ENCODE measurements around the gene MPRIP.
"Not testable (repeated sequence)": the region's sequence is repeated elsewhere in the genome, so short reads cannot be mapped to it uniquely, and the experiment has no call there.

Gene MPRIP

DNA sequence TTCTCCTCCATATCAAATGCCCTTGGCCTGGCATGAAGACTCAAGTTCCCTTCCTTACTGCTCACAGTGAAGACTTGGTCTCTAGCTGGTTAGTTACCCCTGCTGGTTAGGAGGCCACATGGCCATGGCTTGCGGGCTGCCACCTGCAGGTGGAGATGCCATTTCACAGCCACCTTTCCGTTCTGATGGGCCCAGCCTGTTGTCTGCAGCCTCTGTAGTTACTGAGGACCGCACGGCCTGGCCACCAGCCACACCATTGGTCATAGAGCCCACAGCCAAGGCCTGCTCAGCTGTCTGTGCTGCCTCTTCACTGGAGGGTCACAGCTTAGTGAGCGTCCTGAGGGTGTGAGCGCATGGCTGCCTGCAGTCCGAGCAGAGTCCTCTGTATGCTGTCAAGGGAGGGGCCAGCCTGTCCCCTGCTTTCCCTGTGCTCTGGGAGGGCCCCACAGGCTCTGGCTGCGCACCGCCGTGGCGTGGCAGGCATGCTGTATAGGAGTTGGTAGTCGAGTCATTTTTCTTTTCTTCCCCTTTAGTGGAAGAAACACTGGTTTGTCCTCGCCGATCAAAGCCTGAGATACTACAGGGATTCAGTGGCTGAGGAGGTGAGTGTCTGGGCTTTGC is 104.6 kb downstream of the MPRIP start:
- no peak for DNase-seq (ENCODE audit: low read depth)

DNA sequence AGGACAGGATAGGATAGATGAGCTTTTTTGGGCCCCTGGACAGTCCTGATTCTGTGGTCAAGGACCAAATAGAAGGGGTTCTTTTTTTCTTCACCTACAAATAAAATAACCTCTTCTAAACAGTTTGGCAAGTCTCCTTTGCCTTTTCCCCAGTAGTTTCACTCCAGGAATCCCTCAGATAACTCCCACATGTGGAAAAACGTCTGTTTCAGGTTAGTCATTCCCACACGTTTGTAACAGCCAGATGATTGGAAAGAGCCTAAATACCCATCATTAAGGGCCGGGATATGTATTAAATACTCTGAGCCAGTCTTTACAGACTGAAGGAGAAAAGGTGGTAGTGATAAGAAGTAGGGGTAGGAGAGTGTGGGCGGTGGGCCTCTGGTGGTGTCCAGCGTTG is 105.6 kb downstream of the MPRIP start:
- no peak for DNase-seq (ENCODE audit: low read depth)

DNA sequence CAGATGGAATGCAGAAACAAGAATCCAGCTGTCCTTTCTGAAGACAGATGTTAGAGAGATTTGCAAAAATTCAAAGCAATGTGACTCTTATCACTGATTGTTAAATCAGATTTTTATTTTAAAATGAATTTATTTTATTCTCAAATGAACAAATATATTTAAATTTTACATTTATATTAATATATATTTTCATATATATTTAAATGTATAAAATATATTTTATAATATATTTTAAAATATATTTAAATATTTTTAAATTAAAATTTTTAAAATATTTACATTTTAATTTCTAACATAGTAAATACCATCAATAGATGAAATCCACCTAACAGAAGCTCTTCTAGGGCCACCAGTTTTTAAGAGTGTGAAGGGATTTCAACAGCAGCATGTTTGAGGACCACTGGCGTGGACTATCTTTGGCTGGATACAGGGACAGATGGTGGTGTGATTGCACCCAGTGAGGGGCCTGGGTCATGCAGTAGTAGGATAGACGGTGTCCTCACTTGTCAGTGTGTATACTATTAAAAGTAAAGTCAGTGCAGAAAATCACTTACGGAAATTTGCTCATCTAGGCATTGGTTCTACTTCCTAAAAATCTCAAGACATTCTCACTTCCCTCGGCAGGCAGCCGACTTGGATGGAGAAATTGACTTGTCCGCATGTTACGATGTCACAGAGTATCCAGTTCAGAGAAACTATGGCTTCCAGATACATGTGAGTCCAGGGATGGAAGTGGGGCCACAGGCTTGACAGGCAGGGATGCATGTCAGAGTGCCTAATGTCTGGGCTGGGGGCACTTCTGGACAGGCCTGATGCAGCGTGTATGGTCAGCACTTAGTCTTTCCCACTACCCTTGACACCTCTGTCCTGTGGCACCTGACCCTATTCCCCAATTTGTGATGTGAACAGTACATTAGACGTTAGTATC is 107.5 kb downstream of the MPRIP start:
- DNase-seq (ENCODE audit: low read depth) = no peak

DNA sequence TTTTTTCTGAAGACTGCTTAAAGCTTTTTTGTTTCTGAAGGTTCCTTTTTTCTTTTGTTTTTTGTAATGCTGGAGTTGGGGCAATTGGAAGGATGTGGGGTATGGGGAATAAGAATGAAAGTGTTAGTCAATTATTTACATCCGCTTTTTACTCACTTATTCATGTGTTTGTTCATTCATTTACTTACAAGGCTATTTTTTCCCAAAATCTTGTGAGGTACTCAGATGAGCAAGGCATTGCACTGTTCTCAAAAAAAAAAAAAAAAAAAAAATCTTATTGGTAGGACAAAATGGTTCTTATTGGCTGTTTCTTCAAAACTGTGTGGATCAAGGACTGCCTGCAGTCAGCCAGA is 108.2 kb downstream of the MPRIP start:
- no peak for DNase-seq (ENCODE audit: low read depth)

DNA sequence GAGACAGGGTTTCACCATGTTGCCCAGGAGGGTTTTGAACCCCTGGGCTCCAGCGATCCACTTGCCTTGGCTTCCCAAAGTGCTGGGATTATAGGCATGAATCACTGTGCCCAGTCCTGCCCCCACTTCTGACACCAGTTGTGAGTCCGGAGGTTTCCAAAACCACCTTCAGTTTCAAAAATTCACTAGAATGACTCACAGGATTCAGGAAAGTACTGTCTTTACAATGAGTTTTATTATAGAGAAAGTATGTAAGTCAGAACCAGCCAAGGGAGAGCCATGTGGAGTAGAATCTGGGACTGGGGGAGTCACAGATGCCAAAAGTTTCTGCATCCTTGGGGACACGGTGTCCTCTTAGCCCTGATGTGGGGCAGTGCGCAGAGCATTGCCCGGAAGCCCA is 108.8 kb downstream of the MPRIP start:
- no peak for DNase-seq (ENCODE audit: low read depth)

DNA sequence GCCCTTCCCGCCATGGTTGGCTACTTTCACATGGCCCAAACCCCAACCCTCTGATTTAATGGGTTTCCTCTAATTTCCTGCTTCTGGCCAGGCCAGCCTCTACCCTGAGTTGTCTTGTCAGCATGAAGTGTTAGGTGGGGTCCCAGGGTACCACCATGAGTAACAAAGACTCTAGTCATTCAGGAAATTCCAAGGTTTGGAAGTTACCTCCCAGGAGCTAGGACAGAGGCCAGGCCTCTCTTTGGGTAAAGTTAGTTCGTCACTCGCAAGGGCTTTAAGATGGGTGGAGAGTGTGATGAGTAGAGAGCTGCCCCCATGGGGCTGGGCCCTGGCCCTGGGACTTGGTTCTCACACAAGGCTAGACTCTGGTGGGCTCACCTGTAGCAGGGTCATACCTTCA is 109.3 kb downstream of the MPRIP start:
- no peak for DNase-seq (ENCODE audit: low read depth)

DNA sequence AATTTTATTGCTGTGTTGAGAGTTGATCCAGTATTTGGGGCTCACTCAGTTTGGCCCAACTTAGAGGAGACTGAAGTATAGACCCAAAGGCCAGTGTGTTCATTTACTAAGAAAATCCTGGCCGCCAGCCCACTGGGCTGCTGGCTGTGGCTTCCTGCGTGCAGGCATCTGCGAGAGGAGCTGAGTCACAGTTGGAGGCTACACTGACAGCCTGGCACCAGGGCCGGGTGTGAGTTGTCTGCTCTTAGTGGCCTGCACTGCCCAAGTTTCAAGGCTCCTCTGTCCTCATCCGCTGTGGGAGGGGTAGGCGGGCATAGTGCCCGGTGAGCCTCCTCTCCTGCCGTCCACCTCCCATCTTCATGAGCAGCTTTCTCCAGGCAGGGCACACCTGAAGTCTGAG is 109.7 kb downstream of the MPRIP start:
- no peak for DNase-seq (ENCODE audit: low read depth)

DNA sequence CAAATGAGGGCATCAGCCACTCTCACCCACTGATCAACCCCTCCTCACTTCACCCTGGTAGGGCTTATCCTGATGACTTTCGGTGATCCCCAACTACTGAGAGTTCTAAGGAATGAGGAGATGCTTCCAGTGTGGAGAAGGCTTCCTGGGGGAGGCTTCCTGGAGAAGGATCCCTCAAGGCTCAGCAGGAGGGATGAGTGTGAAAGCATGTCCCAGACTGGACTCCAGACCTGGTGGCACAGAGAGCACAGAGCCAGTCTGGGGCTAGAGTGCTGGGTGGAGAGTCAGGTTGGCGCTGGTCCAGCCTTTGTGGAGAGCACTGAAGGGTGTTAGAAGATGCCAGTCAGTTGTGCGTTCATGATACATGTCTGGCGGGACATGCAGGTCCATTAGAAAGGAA is 110.1 kb downstream of the MPRIP start:
- DNase-seq (ENCODE audit: low read depth) = no peak

DNA sequence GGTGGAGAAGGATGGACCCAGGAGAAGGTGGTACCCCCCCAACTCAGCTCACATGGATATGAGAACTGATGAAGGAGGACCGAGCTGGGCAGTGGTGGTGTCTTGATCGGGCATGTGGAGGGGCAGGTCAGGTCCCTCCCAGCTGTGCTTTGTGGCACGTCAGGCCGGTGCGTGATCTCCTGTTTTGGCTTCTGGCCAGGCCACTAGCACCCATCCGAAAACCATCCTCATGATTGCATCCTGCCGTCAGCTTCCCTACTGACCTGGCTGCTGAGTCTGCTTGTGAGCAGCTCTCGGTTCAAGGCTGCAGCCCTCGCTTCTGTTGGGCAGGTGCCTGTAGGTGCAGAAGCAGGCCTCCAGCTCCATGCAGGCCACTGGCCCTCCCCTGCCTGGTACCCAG is 110.8 kb downstream of the MPRIP start:
- DNase-seq (ENCODE audit: low read depth) = no peak

DNA sequence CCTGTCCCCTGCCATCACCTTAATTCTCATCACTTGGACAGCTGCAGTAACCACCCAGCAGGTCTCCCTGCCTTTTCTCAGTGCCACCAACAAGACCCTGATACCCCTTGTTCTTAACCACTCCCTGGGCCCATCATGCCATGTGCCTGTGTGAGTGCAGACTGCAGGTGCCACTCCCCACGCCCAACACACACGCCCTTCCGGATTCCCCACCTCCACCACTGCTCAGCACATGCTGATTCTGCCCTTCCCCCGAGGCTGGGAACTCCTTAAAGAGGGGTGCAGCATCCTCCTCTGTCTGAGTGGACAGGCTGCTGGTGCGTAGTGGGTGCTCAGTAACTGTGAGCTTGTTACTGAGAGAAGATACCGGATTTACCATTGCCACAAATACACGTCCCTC is 111.5 kb downstream of the MPRIP start:
- no peak for DNase-seq (ENCODE audit: low read depth)

DNA sequence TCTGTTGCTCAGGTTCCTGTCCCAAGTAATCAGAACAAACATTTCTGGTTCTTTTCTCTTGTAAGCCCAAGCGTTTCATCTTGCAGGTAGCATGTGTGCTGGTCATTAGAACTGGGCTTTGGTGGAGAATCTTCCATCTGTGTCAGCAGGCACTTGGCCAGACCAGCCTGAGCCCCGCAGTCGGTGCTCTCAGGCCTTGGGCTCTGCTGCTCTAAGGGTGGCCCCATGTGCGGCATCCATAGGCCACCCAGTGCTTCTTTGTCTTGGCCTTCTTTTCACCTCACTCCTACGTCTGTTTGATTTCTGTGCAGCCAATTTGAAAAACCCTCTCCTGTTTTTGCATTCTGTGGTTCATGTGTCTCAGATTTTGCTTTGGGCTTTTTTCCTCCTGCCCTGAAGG is 112.3 kb downstream of the MPRIP start:
- DNase-seq (ENCODE audit: low read depth) = no peak

DNA sequence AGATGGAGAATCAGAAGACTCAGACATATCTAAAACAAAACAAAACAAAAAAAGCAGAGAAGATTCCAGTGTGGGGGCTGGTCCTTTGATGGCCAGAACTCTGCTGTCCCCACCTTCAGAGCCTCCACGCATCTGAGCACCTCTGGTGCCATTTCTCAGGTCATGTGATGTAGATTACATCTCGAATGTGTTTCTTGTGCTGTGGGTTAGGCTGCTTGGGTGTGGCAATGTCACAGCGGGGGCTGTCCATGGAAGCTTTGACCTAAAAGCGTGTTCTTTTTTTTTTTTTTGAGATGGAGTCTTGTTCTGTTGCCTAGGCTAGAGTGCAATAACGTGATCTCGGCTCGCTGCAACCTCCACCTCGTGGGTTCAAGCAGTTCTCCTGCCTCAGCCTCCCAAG is 112.7 kb downstream of the MPRIP start:
- no peak for DNase-seq (ENCODE audit: low read depth)

DNA sequence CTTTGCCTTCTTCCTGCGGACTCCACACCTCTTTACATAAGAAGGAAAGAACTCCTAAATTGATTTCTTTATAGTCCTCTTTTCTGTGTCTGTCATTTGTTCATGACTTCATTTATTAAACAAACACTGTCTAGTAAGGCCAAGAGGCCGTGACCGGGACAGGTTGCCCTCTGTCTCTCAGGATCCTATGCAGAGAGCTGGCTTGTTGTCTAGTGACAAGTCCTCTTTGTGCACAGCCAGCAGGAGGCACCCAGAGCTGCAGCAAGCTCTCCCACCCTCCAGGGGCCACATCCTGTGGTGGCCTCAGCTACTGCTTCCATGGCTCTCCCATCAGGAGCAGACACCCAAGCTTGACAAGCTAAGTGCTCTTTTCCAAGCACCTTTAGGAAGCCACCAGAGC is 113.3 kb downstream of the MPRIP start:
- no peak for DNase-seq (ENCODE audit: low read depth)

DNA sequence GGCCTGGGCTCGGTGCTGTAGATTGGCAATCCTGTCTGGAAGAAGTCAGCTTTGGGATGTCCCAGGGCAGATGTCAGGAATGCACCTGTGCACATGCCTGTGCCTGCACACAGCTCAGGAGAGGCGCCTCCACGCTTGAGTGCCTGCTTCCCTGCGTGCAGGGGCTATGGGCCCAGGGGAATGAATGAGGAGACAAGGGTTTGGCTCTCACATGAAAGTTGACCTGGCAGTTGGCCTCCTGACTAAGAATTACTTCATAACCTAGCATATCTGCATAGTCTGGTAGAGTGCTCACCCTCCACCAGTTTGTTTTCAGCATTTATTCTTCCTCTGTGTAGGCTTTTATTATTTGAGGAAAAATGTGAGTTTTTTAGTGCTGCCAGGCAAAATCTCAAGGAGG is 113.8 kb downstream of the MPRIP start:
- no peak for DNase-seq (ENCODE audit: low read depth)

DNA sequence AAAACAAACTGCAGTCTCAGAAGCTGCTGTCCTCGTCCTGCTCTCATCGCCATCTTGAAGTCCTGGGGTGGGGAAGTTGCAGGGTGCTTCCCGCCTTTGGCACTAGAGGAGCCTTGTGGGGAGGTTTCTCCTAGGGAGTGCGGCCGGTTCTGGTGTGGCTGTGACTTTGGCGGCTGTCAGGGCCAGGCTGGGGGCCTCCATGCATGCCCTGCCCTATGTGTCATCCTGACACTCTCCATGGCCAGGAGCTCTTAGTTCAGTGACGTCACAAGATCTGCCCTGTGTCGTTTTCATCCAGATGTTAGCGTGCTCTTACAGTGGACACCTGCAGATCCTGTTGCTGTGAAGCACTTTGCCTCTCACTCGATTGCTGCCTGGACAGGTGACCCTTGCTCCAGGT is 114.3 kb downstream of the MPRIP start:
- DNase-seq (ENCODE audit: low read depth) = no peak

DNA sequence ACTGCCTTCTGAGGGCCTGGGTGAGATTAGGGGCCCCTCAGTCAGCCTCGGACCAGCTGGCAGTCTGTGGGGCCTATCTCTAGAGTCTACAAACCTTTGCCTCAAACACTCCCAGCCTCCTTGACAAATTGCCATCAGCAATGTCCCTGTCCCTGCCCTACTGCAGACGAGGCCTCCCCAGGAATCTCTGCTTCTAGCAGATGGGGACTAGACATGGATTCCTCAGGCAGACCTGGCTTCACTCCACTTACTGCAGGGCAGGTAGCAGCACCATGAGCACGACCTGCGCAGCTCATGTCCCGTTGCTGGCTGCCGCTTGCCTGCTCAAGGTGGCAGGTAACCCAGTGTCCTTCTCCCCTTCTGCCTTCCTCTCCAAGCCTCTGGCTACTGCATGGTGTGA is 114.8 kb downstream of the MPRIP start:
- no peak for DNase-seq (ENCODE audit: low read depth)

DNA sequence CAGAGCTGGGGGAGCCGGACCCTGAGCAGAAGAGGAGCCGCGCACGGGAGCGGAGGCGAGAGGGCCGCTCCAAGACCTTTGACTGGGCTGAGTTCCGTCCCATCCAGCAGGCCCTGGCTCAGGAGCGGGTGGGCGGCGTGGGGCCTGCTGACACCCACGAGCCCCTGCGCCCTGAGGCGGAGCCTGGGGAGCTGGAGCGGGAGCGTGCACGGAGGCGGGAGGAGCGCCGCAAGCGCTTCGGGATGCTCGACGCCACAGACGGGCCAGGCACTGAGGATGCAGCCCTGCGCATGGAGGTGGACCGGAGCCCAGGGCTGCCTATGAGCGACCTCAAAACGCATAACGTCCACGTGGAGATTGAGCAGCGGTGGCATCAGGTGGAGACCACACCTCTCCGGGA is 116.2 kb downstream of the MPRIP start:
- DNase-seq (ENCODE audit: low read depth) = not testable (repeated sequence)

DNA sequence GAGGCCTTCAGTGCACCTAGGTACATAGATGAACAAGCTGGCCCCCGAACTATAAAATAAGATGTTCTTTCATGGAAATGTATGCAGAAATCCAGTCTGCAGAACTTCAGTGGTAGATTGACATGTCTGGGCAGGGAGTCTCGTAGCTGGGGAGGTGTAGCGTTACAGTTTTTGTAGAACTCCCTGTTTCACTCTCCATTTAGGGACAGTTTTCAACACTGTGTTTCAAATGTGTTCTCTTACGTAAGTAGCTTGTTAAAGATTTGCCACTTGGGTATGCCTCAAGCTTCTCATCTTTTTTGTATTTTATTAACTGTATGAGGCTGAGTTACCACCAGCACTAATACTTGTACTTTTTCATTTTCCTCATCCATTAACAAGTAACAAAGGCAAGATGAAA is 117.3 kb downstream of the MPRIP start:
- no peak for DNase-seq (ENCODE audit: low read depth)

DNA sequence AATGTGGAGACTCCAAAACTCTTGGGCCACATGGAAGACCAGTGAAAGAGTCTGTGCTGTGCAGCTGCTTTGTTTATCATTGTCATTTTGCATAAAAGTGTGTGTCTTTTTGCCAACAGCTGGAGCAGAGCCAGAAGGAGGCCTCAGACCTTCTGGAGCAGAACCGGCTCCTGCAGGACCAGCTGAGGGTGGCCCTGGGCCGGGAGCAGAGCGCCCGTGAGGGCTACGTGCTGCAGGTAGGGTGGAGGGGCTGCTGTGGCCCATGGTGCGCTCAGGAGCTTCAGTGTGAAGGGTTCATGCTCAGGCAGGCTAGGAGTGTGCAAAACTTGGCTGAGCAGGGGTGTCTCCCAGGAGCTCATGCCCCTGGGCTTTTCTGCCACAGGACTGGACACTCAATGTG is 118.9 kb downstream of the MPRIP start:
- no peak for DNase-seq (ENCODE audit: low read depth)

DNA sequence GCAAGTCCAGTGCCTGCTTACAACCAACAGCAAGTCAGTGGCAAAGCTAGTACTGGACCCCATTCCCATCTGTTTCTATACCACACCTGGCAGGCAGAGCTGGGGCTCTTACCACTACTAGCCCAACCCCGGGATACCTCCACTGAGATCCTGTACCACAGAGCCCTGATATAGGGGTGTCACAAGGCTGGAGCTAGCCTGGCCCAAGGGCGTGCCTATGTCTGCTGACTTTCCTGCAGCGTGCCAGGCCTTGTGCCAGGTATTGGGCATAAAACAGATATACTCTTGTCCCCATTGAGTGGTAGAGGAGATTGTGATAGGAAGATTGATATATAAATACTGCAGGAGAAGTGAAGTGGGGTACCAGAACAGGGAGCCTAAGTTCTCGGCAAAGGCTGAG is 119.5 kb downstream of the MPRIP start:
- no peak for DNase-seq (ENCODE audit: low read depth)

DNA sequence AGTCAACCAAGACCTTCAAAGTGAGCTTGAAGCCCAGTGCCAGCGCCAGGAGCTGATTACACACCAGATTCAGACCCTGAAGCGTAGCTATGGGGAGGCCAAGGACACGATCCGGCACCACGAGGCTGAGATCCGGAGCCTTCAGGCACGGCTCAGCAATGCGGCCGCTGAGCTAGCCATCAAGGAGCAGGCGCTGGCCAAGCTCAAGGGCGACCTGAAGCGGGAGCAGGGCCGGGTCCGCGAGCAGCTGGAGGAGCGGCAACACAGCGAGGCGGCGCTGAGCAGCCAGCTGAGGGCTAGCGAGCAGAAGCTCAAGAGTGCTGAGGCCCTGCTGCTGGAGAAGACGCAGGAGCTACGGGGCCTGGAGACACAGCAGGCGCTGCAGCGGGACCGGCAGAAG is 121.9 kb downstream of the MPRIP start:
- no peak for DNase-seq (ENCODE audit: low read depth)

DNA sequence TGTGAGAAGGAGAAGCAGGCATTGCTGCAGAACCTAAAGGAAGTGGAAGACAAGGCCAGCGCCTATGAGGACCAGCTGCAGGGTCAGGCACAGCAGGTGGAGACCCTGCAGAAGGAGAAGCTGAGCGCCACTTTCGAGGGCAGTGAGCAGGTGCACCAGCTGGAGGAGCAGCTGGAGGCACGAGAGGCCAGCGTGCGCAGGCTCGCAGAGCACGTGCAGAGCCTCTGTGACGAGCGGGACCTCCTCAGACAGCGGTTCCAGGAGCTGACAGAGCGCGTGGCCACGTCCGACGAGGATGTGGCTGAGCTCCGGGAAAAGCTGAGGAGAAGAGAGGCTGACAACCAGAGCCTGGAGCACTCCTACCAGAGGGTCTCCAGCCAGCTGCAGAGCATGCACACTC is 122.4 kb downstream of the MPRIP start:
- no peak for DNase-seq (ENCODE audit: low read depth)

DNA sequence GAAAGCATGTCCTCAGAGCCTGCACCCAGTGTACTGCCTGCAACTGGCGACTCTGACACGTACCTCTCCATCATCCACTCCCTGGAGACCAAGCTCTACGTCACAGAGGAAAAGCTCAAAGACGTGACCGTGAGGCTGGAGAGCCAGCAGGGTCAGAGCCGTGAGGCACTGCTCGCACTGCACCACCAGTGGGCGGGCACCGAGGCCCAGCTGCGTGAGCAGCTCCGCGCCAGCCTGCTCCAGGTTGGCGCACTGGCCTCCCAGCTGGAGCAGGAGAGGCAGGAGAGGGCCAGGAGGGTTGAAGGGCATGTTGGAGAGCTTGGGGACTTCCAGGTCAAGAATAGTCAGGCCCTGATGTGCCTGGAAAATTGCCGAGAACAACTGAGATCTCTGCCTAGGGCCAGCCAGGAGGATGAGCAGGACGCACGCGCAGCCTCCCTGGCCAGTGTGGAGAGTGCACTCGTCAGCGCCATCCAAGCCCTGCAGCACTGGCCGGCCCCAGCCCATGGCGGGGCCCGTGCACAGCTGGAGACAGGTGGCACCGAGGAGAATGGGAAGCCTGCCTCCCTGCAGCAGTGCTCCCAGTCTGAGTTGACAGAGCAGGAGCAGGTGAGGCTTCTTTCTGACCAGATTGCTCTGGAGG is 123.5 kb downstream of the MPRIP start:
- DNase-seq (ENCODE audit: low read depth) = no peak

All from activated T-helper 1 cell treated with Interleukin-2 at 50 U/mL for 16 hours (primary cell).